GM18909 (cell line): ENCODE results near the gene MYCT1.

Experiments
- ATAC-seq: cut with Tn5 transposase; IDR thresholded peaks from one replicate; pipeline ENCODE4 v1.9.1; 2021; ENCODE audit warnings: mild to moderate bottlenecking; ENCODE audit not compliant: unreplicated experiment, poor library complexity

The MYCT1 gene

GRCh38 chr6:152720974-152721373, 23.3 kb downstream of the MYCT1 start:
- ATAC-seq: no peak

- ATAC-seq: no peak
Measured at GRCh38 chr6:152721956-152722355, 24.3 kb downstream of the MYCT1 start.

- no peak for ATAC-seq
Measured at GRCh38 chr6:152723398-152723797, 25.7 kb downstream of the MYCT1 start.

GRCh38 chr6:152726313-152726712, 28.6 kb downstream of the MYCT1 start:
- ATAC-seq: no peak

DNA sequence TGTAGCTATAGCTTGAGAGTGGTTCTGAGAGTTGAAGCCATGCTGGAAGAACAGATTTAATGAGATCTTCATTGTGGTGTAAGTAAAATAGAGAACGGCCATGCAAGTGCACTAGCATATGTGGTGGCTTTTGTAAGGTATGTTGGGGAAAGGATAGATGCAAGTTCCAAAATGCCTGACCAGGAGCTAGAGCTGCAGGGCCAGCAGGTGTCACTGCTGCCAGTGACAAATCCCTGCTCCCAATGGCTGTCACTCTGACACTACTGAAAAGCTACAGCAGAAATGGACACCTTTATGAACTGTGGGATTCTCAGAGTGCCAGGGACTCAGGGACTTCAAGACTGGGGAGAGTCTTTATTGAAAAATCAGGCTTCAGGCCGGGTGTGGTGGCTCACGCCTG, 29.8 kb downstream of the MYCT1 start:
- no peak for ATAC-seq

DNA sequence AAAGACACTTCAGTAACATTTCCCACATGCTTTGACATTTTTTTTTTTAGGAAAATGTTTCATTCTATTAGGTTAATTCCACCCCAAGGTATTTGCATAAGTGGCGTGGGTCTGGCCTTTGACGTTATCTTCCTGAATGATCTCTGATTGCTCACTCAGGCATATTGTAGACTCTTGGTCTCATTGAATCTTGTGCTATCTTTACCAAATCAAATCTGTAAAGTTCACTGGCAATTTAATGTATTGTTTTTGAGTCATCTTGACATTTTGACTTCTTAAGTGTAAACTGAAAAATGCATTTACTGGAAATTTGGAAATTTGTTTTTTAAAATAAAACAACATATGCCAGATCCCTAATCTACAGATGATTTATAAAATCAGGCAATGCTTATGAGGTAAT, 36.9 kb downstream of the MYCT1 start:
- no peak for ATAC-seq

- ATAC-seq: no peak
Measured at GRCh38 chr6:152736687-152737273, 39.1 kb downstream of the MYCT1 start.

- no peak for ATAC-seq
Measured at GRCh38 chr6:152745509-152746171, 47.9 kb downstream of the MYCT1 start.

DNA sequence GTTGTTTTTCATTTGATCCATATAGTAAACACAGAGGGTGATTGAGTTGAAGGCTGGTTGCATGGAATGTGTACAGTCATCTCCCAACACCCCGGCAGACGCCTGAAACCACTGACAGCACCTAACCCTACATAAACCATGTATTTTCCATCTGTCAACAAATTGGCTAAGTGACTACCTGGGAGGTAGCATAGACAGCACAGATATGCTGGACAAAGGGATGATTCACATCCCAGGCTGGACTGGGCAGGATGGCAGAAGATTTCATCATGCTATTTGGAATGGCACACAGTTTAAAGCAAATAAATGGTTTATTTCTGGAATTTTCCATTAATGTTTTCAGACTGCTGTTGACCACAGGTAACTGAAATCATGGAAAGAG, 48.5 kb downstream of the MYCT1 start:
- ATAC-seq: no peak

- no peak for ATAC-seq
Measured at GRCh38 chr6:152748843-152749242, 51.1 kb downstream of the MYCT1 start.

DNA sequence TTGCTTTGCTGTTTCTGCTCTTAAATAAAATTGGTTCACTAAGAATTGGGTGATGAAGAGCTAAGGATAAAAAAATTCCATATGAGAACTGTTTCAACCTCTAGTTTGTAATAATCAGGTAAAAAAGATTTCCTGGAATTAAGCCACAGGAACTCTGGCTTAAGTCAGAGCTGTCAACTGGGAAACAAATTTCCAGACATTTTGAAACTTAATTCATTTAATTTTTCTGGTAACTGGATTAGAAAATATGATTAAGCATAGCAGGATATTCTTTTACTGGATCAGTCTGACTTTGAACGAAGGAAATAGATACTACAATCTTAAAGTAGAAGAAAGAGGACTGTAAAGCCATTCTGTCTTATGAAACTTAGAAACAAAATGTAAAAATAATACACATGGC, 51.6 kb downstream of the MYCT1 start:
- no peak for ATAC-seq

- no peak for ATAC-seq
Measured at GRCh38 chr6:152750694-152751093, 53.0 kb downstream of the MYCT1 start, which contains the start of gene VIP. VIP (plus strand) TSS chr6:152750797; CDS start chr6:152752178, 1,381 bp downstream.

DNA sequence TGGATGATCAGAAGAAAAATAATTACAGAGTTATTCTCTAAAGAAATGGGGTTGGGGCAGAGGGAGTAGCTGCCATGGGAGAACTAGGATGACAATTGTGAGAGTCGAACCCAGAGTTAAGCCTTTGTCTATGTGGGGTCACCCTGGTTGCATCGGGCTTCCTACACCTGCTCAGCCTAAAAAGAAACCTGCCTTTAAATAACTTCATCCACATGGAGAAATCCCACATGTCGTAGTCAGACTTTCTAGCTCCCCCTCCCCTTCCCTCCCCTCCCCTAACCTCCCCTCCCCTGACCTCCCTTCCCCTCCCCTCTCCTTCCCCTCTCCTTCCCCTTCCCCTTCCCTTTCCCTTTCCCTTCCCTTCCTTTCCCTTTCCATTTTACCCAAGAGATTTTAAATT, 67.6 kb downstream of the MYCT1 start:
- no peak for ATAC-seq

DNA sequence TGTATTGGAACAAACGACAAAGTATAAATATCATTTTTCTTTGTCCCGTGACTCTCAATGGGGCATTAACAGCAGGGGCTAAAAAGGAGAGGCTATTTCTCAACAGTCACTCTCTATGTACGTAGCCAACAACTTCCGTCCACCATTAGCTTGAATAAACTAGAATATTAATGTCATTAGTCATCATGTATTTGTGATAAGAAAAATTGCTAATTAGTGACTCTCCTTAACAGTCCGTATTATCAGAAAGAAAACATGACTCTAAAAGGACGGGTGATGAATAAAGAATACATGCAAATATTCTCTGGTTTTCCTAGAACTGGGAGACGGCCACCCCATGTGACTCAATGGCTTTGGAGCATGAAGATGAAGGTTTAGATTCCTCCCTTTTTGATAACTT, 71.5 kb downstream of the MYCT1 start:
- no peak for ATAC-seq

GRCh38 chr6:152769993-152770392, 72.3 kb downstream of the MYCT1 start:
- ATAC-seq: no peak

DNA sequence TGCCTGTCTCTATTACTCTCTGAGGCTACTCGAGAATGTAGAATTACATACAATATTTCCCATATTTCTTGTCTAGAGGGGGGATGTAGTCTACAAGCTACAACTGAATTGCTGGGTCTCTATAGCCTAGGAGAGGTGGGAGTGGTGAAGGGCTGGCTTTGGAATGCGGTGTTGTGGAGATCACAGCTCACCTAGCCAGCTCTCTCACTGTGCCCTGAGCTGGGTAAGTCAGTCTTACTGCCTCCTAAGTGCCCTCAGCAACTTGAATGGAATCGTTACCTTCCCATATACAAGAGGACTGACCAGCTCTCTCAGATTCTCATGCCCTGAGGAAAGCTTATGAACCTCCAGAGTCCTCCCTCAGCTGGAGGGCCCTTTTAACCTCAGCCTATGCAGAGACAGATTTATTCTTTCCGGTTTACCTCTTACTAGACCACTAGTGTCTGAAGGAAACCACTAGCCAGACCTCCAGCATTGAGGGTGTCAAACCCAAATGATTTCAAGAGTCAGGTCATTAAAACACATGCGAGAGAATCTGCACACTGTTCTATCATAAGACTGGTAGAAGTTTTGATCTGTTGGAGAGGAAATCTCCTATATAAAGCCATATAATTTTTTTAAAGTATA, 73.5 kb downstream of the MYCT1 start:
- ATAC-seq: no peak
